Transverse colon (tissue), 4 donors: Measurements from ENCODE around the gene FLYWCH2.

Experiments used
- POLR2A ChIP-seq: fragments of 450-650 bp; IDR thresholded peaks from one replicate; pipeline ENCODE4 v1.6.1; 2016; ENCODE audit warnings: antibody characterized with exemption, mild to moderate bottlenecking, moderate library complexity
- POLR2AphosphoS5 ChIP-seq, 3 donors: sonication (generic); formaldehyde crosslinking; IDR thresholded peaks; one replicate each; pipeline ENCODE4 v1.6.1; 2016; ENCODE audit warnings: antibody characterized with exemption in 3 of 3
- TF ChIP-seq, protein P1 (sequence below), 5 experiments: fragments of 200-600 bp in 3 of 5; fragments of 450-650 bp in 2 of 5; sonication (generic) in 3 of 5; IDR thresholded peaks; 1 replicate in 2 of 5; 2 replicates in 3 of 5; pipeline ENCODE4 v1.5.1; 2016 to 2017; ENCODE audit warnings: antibody characterized with exemption in 5 of 5, inconsistent platforms in 3 of 5, mild to moderate bottlenecking in 2 of 5, moderate library complexity in 1 of 5

DNA sequence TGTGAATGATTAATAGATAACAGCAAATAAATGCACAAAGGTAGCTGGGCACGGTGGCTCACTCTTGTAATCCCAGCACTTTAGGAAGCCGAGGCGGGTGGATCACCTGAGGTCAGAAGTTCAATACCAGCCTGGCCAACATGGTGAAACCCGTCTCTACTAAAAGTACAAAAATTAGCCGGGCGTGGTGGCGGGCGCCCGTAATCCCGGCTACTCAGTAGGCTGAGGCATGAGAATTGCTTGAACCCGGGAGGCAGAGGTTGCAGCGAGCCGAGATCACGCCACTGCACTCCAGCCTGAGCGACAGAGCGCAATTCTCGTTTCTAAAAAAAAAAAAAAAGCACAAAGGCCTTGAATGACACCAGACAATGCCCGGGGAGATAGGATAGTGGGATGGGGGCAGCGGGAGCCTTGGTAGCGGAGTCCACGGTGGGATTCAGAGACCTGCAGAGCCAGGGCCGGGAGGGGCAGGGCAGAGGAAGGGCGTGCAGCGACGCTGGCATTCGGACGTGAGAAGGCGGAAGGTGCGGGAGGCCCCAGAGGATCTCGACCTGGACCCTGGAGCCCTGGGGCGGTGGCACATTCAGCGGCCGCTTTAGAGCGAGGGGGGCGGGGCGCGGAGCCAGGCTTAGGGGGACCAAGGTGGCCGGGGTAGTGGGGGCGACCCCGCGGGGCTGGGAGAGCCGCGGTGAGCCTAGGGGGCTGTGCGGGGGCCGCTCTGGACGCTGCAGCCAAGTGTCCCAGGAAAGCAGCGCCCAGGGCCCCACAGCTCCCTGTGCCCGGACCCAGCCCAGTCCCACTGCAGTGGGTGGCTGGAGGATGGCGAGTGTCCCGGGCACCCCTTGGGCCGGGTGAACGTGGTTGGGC is 999 bp upstream of the FLYWCH2 start:
- TF ChIP-seq, protein P1, sequence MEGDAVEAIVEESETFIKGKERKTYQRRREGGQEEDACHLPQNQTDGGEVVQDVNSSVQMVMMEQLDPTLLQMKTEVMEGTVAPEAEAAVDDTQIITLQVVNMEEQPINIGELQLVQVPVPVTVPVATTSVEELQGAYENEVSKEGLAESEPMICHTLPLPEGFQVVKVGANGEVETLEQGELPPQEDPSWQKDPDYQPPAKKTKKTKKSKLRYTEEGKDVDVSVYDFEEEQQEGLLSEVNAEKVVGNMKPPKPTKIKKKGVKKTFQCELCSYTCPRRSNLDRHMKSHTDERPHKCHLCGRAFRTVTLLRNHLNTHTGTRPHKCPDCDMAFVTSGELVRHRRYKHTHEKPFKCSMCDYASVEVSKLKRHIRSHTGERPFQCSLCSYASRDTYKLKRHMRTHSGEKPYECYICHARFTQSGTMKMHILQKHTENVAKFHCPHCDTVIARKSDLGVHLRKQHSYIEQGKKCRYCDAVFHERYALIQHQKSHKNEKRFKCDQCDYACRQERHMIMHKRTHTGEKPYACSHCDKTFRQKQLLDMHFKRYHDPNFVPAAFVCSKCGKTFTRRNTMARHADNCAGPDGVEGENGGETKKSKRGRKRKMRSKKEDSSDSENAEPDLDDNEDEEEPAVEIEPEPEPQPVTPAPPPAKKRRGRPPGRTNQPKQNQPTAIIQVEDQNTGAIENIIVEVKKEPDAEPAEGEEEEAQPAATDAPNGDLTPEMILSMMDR (IDR thresholded peaks at IDR 0.05), result no peak
- TF ChIP-seq POLR2AphosphoS5 (IDR thresholded peaks at IDR 0.05), result peak; percentile 17 to 77 (median 45)
- TF ChIP-seq POLR2A, result peak; percentile 30
